ENCODE data around the gene SLC25A20.

DNA sequence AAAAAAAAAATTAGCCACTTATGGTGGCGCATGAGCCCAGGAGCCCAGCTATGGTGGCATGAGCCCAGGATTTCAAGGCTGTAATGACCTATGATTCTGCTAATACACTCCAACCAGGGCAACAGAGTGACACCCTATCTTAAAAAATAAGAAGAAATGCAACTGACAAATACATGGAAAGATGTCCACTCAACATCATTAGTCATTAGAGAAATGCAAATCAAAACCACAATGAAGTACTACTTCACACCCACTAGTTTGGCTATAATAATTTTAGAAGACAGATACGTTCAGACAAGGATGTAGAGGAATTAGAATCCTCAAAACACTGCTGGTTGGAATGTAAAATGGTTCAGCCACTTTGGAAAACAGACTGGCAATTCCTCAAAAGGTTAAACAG, 61.5 kb downstream of the SLC25A20 start:
- TF ChIP-seq, protein P1, sequence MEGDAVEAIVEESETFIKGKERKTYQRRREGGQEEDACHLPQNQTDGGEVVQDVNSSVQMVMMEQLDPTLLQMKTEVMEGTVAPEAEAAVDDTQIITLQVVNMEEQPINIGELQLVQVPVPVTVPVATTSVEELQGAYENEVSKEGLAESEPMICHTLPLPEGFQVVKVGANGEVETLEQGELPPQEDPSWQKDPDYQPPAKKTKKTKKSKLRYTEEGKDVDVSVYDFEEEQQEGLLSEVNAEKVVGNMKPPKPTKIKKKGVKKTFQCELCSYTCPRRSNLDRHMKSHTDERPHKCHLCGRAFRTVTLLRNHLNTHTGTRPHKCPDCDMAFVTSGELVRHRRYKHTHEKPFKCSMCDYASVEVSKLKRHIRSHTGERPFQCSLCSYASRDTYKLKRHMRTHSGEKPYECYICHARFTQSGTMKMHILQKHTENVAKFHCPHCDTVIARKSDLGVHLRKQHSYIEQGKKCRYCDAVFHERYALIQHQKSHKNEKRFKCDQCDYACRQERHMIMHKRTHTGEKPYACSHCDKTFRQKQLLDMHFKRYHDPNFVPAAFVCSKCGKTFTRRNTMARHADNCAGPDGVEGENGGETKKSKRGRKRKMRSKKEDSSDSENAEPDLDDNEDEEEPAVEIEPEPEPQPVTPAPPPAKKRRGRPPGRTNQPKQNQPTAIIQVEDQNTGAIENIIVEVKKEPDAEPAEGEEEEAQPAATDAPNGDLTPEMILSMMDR (IDR thresholded peaks at IDR 0.05) = no peak
- TF ChIP-seq POLR2A (IDR thresholded peaks at IDR 0.05) = no peak

Measured in uterus (tissue), 2 donors.